ENCODE data around the gene TMEM88.

GRCh38 chr17:7833795-7834541 lies 20.9 kb upstream of the TMEM88 start, which contains the start of gene KDM6B:
- TF ChIP-seq, protein P1, sequence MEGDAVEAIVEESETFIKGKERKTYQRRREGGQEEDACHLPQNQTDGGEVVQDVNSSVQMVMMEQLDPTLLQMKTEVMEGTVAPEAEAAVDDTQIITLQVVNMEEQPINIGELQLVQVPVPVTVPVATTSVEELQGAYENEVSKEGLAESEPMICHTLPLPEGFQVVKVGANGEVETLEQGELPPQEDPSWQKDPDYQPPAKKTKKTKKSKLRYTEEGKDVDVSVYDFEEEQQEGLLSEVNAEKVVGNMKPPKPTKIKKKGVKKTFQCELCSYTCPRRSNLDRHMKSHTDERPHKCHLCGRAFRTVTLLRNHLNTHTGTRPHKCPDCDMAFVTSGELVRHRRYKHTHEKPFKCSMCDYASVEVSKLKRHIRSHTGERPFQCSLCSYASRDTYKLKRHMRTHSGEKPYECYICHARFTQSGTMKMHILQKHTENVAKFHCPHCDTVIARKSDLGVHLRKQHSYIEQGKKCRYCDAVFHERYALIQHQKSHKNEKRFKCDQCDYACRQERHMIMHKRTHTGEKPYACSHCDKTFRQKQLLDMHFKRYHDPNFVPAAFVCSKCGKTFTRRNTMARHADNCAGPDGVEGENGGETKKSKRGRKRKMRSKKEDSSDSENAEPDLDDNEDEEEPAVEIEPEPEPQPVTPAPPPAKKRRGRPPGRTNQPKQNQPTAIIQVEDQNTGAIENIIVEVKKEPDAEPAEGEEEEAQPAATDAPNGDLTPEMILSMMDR (IDR thresholded peaks at IDR 0.05), result peak in 1 of 3 experiments; percentile 1
- TF ChIP-seq POLR2A (IDR thresholded peaks at IDR 0.05), result no peak

All from testis (tissue), 2 donors.